GM18858 (cell line): ENCODE data around the gene C6orf136.
"Not testable (repeated sequence)": the region's sequence is repeated elsewhere in the genome, so short reads cannot be mapped to it uniquely, and the experiment has no call there.

Experiments
- ATAC-seq: cut with Tn5 transposase; IDR thresholded peaks from one replicate; pipeline ENCODE4 v1.9.1; 2021; ENCODE audit not compliant: unreplicated experiment

C6orf136 gene

DNA sequence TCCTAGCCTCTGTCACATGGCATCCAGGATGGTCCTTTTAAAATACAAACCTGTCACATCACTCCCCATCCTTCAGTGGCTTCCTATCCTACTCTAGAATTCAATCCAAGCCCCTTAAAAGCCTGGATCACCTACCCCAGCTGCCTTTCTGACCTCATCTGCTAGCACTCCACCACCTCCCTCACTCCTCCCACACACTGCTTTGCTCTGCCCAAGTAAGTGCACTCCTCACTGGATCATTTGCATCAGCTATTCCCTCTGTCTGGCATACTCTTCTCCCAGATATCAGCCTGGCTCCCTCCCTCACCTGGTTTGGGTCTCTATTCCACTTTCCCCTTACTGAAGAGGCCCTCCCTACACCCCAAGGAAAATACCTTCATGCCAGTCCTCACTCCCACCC is 10.5 kb downstream of the C6orf136 start:
- ATAC-seq = no peak

DNA sequence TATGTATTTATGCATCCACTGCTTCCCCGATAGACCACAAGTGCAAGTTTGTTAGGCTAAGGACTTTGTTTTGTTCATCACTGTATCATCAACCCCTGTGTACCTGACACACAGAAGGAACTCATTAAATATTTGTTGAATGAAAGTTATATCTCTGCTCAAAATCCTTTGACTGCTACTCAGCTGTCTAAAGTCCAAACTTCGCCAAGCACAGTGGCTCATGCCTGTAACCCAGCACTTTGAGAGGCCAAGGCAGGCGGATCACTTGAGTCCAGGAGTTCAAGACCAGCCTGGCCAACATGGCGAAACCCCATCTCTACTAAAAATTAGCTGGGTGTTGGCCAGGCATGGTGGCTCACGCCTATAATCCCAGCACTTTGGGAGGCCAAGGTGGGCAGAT is 11.0 kb downstream of the C6orf136 start:
- not testable (repeated sequence) for ATAC-seq

DNA sequence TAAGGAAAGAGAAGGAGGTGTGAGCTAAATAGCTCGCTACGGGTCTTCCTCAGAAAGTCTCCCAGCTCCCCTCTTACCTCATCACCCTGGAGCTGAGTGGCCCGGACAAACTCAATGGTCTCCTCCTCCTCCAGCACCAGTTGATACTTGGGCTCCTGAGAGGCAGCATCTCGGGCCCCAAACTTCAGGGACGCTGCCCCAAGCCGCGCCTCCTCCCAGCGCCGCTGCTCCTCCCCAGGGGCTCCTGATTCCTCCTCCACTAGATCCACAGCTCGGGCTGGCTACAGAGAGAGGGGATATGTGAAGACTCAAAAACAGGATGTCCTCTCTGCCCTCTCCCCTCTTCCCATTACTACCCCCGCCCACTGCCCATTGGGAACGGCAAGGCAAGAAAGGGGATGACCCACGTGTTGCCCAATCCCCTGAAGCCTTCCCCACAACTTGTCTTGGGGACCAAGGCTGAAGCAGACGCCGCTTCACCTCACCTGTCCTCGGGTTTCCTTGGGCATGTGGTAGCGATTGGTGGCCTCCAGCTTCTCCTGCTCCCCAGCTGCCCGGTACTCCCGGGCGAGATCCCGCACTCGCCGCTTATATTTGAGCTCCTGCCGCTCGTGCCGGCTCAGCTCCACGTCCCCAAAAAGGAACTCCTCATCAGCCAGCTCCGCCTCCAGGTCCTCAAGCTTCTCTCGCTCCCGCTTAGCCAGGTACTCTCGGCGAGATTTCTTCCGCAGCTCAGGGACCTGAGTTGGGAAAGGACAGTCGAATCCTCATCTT is 18.2 kb downstream of the C6orf136 start:
- ATAC-seq = no peak

DNA sequence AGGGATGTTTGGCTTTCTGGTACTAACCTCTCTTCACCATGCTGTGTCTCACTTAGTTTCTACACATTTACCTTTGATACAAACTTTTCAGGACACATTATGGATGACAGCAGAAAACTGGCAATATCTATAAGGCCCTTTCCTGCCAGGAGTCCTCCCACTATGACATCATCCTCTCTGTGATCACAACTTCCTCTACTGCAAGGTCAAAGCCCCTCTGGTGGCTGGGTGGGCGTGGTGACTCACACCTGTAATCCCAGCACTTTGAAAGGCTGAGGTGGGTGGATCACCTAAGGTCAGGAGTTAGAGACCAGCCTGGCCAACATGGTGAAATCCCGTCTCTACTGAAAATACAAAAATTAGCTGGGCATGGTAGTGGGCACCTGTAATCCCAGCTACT is 19.4 kb downstream of the C6orf136 start:
- not testable (repeated sequence) for ATAC-seq

DNA sequence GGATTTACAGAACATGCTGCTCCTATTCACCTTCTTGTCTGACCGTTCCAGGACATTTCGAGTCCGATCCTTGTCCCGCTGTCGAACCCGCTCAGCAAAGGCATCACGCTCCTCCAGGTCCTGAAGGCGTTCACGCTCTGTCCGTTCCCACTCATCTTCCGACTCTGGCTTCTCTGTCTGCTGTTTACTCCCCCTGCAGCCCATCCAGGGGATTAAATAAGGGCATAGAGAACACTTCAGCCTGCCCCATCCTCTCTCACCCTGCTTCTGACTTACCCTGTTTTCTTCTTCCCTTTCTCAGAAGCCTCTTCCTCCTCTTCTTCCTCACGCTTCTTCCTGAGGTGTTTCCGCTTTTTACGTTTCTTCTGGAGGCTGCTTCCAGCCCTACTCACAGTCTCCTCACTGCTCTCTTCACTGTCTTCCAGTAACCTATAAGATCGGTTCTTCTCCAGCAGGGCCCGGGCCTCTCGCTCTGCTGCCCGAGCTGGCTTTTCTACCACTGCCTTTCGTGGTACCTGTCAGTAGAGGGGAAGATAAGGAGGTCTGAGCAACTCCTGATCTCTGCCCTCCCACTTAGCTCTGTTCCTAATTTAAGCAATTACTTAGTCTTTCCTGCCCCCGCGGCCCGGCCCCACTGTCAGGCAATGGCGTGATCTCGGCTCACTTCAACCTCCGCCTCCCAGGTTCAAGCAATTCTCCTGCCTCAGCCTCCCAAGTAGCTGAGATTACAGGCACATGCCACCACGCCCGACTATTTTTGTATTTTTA is 24.0 kb downstream of the C6orf136 start:
- no peak for ATAC-seq

DNA sequence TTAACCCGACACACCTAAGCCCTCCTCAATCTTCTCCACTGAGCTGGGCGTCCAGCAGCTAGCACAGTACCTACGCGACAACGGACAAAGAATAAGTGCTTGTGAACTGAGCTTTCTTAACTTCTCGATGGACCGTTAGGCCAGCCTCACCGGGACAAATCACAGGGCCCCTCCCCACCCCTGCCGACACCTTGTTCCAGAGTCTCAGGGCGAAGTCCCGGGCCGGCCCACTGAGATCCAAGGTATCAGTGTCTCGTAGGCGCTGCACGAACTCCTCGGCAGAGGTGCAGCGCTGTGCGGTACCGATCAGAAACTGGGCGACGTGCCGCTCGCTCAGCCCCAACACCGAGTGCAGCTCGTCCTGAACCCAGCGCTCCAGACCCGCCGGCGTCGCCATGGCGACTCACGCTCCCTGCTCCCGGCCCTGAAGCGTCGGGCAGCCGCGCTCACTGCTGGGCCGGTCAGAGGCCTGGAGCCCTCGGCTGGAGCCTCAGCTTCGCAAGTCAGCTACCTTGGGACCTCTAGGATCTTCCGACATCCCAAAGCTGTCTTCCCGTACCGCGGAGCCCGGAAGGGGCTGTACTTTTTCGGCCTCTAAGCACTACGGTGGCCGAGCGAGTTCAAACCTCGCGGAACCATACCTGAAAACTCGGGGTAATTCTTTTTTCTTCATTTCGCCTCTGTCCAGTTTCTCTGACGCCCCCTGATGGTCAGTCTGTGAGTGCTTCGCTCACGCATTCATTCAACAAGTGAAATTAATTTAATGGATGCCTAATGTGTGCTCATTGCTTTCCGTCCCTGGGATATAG is 25.7 kb downstream of the C6orf136 start, which contains the start of gene DHX16:
Gene DHX16 (minus strand): TSS at position 562 of the 809 bp plus-strand sequence. CDS start 165 bp downstream, at position 397.
- ATAC-seq = no peak

DNA sequence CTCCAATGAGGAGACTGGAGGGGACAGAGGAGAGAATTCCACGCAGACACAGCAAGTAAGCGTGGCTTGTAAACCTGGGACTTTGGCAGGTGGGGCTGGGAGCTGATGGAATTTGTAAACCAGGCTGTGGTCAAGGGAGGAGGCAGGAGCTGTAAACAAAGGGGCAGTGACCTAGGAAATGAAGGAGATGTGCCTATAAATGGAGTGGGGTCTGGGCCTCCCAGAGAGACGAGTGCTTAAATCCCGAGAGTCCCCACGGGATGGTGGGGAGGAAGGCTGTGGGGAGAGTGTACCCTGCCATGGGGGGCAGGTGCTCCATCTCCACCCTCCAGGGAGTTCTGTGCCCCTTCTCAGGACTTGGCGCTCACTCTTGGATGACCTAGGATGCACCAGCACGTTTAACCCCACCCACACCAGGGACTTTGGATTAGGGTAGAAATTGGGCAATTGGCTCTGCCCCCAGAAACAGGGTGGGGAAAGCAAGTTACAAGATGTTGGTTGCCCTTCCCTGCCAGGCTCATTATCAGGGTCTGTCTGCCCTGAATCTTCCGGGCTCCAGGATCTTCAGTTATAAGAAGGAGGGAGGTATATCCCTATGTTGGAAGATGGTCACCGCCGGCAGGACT is 29.8 kb downstream of the C6orf136 start:
- ATAC-seq = no peak

DNA sequence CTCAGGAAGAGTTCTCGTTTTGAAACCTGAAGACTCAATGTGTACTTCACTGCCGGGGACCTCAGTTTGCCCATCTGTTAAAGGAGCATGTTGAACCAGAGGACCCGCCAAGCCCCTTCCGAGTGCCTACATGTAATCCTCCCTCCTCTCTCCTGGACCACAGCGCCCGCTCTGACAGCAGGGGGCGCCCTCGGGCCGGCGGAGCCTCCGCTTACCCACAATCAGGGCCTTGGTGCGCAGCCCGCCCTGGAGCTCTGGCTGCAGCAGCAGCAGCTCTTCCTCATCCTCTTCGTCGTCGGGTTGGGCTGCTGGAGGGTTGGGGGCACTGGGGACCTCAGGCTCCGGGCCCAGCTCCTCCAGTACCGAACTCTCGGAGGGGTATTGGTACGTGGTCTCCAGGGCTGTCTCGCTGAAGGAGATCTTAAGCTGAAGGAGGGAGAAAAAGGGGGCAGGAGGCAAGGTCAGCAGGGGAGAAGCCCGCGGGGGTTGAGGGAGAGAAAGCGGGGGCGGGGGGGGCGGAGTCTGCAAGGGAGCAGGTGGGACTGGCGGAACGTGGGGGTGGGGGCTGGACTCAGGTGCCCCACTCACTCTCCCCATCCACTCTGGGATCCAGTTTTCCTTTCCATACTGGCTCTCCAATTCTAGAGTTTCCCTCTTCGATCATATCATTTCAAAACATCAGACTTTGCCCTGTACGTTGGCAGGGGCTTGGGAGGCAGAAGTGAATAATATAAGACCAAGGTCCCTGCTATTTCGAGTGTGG is 32.2 kb downstream of the C6orf136 start:
- ATAC-seq = no peak

DNA sequence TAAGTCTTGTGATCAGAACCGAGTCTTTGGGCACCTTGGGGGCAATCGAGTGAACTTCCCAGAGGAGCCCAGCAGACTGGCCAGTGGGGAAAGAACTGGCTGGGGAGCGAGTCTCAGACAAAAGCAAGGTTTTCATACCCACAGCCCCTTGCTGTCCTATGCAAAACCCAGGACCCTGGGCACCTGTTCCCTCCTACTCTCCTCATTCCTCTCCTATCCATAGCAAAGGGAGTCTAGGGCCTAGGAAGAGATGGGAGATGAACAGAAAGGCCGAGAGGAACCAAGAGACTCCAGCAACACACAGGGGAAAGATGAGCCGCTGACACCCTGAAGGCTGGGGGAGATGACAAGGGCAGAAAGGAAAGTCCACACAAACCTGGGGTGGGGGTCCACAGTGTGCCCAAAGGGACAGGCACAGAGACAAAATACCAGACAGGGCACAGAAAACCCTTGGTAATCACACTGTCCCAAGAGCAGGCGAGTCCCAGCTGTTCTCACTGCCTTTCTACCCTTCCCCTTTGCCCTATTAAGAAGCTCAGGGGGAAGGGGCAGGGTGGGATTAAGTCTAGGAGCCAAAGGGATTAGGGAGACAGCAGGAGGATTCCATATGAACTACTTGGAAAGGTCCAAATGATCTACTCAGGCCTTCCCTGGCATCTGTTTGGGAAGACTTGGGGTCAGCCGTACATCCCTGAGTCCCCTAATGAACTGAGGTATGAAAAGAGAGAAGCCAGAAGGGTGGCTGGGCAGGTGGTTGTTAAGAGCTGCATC is 33.0 kb downstream of the C6orf136 start:
- no peak for ATAC-seq

DNA sequence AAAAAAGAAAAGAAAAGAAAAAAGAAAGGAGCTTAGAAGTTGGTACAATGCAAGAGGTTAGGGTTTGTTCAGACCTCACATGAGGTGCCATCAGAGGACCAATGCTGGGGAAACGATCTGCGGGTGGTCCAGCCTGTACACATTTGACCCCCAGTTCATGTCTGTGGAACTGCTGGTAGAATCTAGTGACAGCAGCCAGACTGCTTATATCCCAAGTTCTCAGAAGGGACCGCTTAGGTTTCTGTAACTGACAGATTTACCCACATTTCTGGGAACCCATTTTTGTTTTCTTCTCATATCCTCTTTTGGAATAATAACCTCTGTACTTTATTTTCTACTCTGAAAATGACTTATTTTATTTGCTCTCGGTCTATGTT is 34.8 kb downstream of the C6orf136 start:
- ATAC-seq = no peak

DNA sequence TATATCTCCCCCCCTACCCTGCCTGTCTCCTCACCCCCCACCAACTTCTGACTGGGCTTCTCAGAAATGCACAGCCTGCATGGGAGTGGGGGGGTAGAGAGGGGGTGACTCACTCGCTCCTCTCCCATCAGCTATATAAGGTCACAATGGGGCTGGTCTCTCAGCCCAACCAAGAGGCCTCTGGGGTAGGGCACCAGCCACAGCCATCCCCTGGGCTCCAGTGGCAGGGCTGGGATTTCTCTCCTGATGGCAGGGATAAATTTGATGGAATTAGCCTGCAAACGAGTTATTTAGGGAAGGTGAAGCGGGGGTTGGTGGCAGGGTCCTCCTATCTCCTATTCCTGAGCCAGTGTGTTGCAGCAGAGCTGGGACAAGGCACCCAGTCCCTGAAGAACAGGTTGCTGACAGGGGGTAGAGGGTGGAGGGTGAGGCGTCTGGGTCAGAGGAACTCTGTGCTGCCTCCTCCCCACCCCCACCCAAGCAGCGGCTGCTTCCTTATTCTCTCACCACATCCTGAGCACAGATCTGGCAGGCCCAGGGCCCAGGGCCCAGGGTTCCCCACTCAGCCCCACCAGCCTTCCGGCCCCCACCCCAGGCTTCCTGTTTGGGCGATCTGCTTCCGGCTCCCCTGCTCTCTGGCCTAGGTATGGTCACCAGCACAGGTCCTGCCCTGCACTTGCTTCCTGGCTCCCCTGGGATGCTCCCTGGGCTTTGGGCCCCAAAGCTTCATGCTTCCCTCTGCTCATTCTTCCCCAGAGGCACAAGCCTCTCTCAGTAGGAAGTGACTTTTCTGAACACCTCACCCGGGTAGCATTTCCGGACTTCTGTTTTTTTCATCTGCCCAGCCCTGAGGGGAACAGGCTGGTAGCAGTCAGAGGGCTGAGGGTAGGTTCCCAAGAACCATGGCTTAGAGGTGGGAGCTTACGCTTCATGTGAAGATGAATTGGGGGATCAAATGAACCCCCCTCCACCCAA is 35.5 kb downstream of the C6orf136 start:
- ATAC-seq = no peak

DNA sequence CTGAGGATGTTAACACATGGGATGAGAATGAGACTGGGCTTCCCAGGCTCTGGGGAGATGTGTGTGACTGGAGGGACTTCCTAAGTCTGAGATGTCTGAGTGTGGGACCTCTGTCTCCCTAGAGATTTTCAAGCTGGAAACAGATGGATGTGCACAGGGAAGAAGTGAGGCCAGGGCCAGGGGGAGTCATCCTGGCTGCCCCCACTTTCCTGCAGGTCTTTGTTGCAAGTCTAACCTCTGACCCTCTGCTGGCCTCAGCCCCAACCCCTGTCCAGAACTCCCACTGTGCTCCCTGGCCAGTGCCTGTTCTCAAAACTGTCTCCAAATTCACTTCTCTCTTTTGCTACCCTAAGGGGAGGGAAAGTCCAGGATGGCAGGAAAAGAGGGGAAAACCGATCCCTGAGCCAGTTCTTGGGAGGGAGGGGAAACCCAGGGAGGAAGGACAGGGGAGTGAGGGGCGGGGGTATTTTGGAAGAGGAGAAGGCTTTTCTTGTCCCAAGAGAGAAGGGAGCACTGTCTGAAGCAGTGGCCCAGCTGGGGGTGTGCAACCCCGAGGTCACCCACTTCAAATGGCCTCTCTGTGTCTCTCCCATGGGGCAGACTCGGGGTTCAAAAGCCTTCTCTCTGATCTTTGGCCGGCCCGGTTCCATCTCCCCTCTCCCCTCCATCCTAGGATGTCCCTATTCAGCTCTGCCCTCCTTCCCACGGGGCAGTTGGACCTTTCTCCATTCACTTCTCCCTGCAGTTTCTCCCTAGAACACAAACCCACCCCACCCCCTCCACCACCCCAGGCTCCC is 36.4 kb downstream of the C6orf136 start:
- ATAC-seq = no peak

DNA sequence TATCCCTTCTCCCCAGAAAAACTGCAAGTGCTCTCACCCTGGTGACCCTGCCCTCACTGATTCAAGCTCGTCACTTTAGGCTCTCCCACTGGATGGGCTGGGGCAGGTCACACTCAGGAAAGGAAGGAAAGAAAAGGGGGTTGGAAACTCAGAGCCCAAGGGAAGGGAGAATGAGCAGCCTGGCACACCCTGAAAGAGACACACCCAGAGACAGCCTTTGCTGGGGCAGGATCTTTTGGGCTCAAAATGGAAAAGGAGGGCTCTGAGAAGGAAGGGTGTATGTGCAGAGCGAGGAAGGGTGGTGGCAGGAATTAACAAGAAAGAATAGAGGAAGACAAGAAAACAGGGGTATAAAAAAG is 37.0 kb downstream of the C6orf136 start:
- ATAC-seq = no peak

DNA sequence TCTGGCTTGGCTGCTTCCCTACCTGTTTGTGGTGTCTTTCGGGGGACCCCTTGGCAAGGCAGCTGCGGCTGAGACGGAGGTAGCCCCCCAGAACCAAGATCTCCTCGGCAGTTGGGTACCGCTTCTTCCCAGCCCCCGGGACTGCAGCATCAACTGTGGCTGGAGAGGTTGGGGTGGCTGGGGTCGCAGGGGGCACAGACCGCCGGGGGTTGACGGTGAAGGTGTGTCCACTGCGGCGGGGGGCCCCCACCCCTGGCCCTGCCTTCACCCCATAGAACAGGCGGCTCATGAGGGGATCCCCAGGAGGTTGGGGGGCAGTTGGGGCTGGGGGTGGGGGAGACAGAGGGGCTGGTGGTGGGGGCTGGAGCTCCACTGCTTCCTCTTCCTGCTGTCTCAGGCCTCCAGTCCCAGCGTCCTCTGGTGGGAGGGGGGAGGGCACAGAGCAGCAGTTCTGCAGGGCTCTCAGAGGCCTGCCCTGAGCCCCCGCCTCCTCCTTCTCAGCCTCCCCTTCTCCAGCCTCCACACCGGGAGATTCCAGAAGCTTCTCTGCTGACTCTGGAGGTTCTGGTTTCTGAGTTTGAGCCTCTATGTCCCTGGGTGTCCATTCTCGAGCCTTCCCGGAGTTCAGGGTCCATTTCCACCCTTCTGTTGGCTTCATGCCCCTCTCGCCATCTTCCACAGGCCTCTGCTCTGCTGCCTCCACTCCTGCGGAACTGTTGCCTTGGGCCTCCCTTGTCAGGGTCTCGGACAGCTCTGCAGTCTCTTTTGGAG is 37.6 kb downstream of the C6orf136 start:
- no peak for ATAC-seq

DNA sequence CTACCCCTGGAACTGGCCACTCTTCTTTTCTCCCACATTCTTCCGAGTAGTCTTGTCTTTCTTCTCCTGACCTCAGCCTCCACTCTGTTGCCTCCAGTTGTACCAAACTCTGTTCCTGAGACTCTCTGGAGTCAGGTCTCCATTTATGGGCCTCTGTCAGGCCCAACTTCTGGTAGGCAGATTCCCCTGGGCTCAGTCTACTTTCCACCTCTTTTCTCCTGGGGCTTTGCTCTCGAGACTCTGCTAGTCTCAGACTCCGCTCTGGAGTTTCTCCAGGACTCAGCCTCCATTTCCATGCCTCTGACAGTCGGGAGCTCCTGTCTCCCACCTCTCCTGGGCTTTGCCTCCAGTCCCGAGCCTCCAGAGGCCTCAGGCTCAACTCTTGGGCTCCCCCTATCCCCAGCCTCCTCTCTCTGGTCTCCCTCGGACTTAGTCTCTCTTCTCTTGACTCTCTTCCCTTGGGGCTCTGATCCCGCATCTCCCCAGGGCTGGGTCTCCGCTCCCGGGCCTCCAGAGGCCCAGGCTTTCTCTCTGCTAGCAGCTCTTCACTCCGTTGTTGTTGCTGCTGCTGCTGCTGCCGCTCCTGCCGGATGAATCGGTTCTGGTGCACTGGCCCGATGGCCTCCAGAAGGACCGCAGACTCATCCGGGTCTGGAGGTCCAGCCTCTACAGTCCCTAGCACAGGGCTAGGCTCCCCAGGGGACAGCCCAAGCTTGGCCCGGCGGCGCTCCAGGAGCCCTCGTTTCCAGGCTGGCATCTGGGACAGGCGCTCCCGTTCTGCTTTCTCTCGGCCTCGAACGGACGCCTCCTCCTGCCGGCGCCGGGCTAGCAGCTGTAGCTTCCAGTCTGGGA is 38.5 kb downstream of the C6orf136 start:
- ATAC-seq = no peak
